ENCODE measurements around the gene NEMP2. TPM values are rescaled to one million over a fixed set of nuclear protein-coding genes. Genes with fewer than 3 reads are reported as not detected.
"Not testable (repeated sequence)": the region's sequence is repeated elsewhere in the genome, so short reads cannot be mapped to it uniquely, and the experiment has no call there.

The NEMP2 gene
- total RNA-seq, 1 donor from 2014 or later: 6.5 TPM

- no peak for DNase-seq (ENCODE audit: low spot score)
These were observed 7.3 kb downstream of the NEMP2 start for GRCh38 chr2:190527214-190527613.

- no peak for DNase-seq (ENCODE audit: low spot score)
These were observed 8.3 kb downstream of the NEMP2 start for GRCh38 chr2:190526105-190526750.

GRCh38 chr2:190524928-190525327, 9.6 kb downstream of the NEMP2 start:
- DNase-seq (ENCODE audit: low spot score): no peak

- DNase-seq (ENCODE audit: low spot score): no peak
These were observed 14.4 kb downstream of the NEMP2 start for GRCh38 chr2:190519975-190520767.

GRCh38 chr2:190517468-190517867, 17.1 kb downstream of the NEMP2 start:
- no peak for DNase-seq (ENCODE audit: low spot score)

GRCh38 chr2:190515687-190516086, 18.8 kb downstream of the NEMP2 start:
- DNase-seq (ENCODE audit: low spot score): no peak

GRCh38 chr2:190514676-190515075, 19.8 kb downstream of the NEMP2 start:
- DNase-seq (ENCODE audit: low spot score): no peak

GRCh38 chr2:190513877-190514276, 20.6 kb downstream of the NEMP2 start:
- no peak for DNase-seq (ENCODE audit: low spot score)

GRCh38 chr2:190512539-190513095, 21.9 kb downstream of the NEMP2 start:
- no peak for DNase-seq (ENCODE audit: low spot score)

GRCh38 chr2:190511104-190511503, 23.4 kb downstream of the NEMP2 start:
- no peak for DNase-seq (ENCODE audit: low spot score)

- DNase-seq (ENCODE audit: low spot score): not testable (repeated sequence)
These were observed 24.6 kb downstream of the NEMP2 start for GRCh38 chr2:190509895-190510294.

GRCh38 chr2:190507135-190507534, 27.4 kb downstream of the NEMP2 start:
- no peak for DNase-seq (ENCODE audit: low spot score)

- DNase-seq (ENCODE audit: low spot score): no peak
These were observed 27.9 kb downstream of the NEMP2 start for GRCh38 chr2:190506666-190507065.

- no peak for DNase-seq (ENCODE audit: low spot score)
These were observed 28.8 kb downstream of the NEMP2 start for GRCh38 chr2:190505696-190506095.

- DNase-seq (ENCODE audit: low spot score): no peak
These were observed 29.6 kb downstream of the NEMP2 start for GRCh38 chr2:190504912-190505311.

- DNase-seq (ENCODE audit: low spot score): no peak
These were observed 31.4 kb downstream of the NEMP2 start for GRCh38 chr2:190503088-190503487.

GRCh38 chr2:190501702-190502407, 32.7 kb downstream of the NEMP2 start:
- DNase-seq (ENCODE audit: low spot score): no peak

- no peak for DNase-seq (ENCODE audit: low spot score)
These were observed 33.3 kb downstream of the NEMP2 start for GRCh38 chr2:190501231-190501630.

- DNase-seq (ENCODE audit: low spot score): no peak
These were observed 34.4 kb downstream of the NEMP2 start for GRCh38 chr2:190500054-190500502.

GRCh38 chr2:190499273-190499672, 35.2 kb downstream of the NEMP2 start:
- no peak for DNase-seq (ENCODE audit: low spot score)

GRCh38 chr2:190497428-190497827, 37.1 kb downstream of the NEMP2 start:
- no peak for DNase-seq (ENCODE audit: low spot score)
